ENCODE results near the gene F11R. TPM values are rescaled to one million over a fixed set of nuclear protein-coding genes. Genes with fewer than 3 reads are reported as not detected.

The F11R gene
- total RNA-seq, 6 experiments from 2014 or later: 0.05 to 0.38 (median 0.14) TPM; not detected in 2

DNA sequence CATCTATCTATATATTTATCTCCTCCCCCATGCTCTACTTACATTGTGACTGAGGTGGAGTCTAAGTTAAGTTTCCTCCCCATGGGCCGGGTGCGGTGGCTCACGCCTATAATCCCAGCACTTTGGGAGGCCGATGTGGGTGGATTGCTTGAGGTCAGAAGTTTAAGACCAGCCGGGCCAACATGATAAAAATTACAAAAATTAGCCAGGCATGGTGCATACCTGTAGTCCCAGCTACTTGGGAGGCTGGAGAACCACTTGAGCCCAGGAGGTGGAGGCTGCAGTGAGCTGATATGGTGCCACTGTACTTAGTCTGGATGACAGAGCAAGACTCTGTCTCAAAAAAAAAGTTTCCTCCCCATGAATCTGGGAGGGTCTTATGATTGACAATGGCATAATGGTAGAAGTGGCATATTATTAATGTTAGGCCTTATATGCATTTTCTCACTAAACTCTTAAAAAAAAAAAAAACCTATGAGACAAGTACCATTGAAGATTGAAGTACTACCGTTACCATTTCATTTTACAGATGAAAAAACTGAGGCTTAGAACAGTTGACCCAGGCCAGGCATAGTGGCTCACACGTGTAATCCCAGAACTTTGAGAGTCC lies 11.2 kb downstream of the F11R start:
- Mint-ChIP-seq H3K4me3 (no peak overlapping the region), H3K36me3 (ENCODE audit: low read depth) (no peaks in the 10 kb centered on the region), H3K9me3 (no peaks in the 10 kb centered on the region), H3K27ac (no peak overlapping the region), H3K27me3 (ENCODE audit: insufficient read depth) (peaks cover 5% of the 10 kb centered on the region; the same call in 1 of the 2 replicates), H3K4me1 (ENCODE audit: low read depth) (peaks cover 22% of the 10 kb centered on the region)
- TF ChIP-seq, protein P1, sequence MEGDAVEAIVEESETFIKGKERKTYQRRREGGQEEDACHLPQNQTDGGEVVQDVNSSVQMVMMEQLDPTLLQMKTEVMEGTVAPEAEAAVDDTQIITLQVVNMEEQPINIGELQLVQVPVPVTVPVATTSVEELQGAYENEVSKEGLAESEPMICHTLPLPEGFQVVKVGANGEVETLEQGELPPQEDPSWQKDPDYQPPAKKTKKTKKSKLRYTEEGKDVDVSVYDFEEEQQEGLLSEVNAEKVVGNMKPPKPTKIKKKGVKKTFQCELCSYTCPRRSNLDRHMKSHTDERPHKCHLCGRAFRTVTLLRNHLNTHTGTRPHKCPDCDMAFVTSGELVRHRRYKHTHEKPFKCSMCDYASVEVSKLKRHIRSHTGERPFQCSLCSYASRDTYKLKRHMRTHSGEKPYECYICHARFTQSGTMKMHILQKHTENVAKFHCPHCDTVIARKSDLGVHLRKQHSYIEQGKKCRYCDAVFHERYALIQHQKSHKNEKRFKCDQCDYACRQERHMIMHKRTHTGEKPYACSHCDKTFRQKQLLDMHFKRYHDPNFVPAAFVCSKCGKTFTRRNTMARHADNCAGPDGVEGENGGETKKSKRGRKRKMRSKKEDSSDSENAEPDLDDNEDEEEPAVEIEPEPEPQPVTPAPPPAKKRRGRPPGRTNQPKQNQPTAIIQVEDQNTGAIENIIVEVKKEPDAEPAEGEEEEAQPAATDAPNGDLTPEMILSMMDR (IDR thresholded peaks at IDR 0.05): no peak
- DNase-seq: no peak

DNA sequence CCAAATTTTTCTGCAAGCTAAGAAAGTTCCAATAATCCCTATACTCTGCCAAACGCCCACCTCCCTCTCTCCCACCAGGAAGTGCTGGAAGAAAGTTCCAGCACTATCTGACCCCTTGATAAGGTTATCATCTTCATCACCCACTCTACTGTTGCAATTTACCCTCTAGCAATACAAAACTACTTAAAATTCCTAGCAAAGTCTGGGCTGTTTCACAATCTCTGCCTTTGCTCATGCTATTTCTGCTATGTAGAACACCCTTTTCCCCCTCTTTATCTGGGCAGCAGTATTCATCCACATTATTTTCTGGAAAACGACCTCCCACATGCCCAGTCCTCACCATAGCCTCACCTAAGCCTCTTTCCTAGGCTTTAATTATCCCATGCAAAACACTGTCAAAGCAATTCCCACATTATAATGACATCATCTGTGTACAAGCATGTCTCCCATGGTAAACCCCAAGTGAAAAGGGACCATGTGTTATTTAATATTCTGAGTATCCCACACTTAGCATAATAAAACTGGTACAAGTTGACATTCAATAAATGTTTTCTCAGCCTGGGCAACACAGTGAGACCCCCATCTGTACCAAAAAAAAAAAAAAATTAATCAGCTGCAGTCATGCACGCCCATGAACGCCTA lies 12.0 kb downstream of the F11R start:
- H3K27ac Mint-ChIP-seq: no peak overlapping the region
- DNase-seq: peak; percentile 40
- H3K36me3 Mint-ChIP-seq (ENCODE audit: low read depth): no peaks in the 10 kb centered on the region

DNA sequence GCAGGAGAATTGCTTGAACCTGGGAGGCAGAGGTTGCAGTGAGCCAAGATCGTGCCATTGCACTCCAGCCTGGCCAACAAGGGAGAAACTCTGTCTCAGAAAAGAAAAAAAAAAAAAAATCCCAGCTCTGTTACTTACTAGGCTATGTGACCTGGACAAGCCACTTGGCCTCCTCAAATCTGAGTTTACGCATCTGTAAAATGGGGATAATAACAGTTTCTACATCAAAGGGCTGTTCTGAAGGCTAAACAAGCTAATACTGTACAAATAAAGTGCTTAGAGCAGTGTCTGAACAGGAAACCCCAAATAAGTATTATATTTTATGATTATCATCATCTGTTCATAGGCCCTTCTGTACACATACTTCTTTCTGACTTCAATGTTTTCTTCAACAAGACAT lies 13.6 kb downstream of the F11R start:
- Mint-ChIP-seq H3K9me3 (no peaks in the 10 kb centered on the region), H3K36me3 (ENCODE audit: low read depth) (no peaks in the 10 kb centered on the region), H3K27me3 (ENCODE audit: insufficient read depth) (peaks cover 5% of the 10 kb centered on the region; the same call in 1 of the 2 replicates), H3K27ac (no peak overlapping the region), H3K4me3 (no peak overlapping the region), H3K4me1 (ENCODE audit: low read depth) (peaks cover 8% of the 10 kb centered on the region)
- DNase-seq: no peak
- TF ChIP-seq, protein P1 (IDR thresholded peaks at IDR 0.05): no peak

More for the DNA sequence above, 12.0 kb downstream of the F11R start:
- H3K9me3 Mint-ChIP-seq: no peaks in the 10 kb centered on the region
- H3K4me1 Mint-ChIP-seq (ENCODE audit: low read depth): peaks cover 20% of the 10 kb centered on the region
- H3K27me3 Mint-ChIP-seq (ENCODE audit: insufficient read depth): peaks cover 5% of the 10 kb centered on the region; the same call in 1 of the 2 replicates
- H3K4me3 Mint-ChIP-seq: no peak overlapping the region
- TF ChIP-seq, protein P1 (IDR thresholded peaks at IDR 0.05): no peak

- Mint-ChIP-seq H3K9me3 (no peaks in the 10 kb centered on the region), H3K4me3 (no peak overlapping the region), H3K27ac (no peak overlapping the region), H3K4me1 (ENCODE audit: low read depth) (peaks cover 11% of the 10 kb centered on the region), H3K27me3 (ENCODE audit: insufficient read depth) (peaks cover 5% of the 10 kb centered on the region; the same call in 1 of the 2 replicates), H3K36me3 (ENCODE audit: low read depth) (no peaks in the 10 kb centered on the region)
- no peak for DNase-seq
- TF ChIP-seq, protein P1 (IDR thresholded peaks at IDR 0.05): no peak
Measured at GRCh38 chr1:161006563-161006962, 14.4 kb downstream of the F11R start.

GRCh38 chr1:161001525-161001924 lies 19.4 kb downstream of the F11R start:
- H3K4me1 Mint-ChIP-seq (ENCODE audit: low read depth): peaks cover 22% of the 10 kb centered on the region
- peaks cover 8% of the 10 kb centered on the region for H3K27me3 Mint-ChIP-seq (ENCODE audit: insufficient read depth)

More at GRCh38 chr1:161001525-161001924, 19.4 kb downstream of the F11R start:
- TF ChIP-seq, protein P1 (IDR thresholded peaks at IDR 0.05): no peak
- no peaks in the 10 kb centered on the region for H3K36me3 Mint-ChIP-seq (ENCODE audit: low read depth)
- H3K9me3 Mint-ChIP-seq: no peaks in the 10 kb centered on the region
- H3K4me3 Mint-ChIP-seq: no peak overlapping the region
- H3K27ac Mint-ChIP-seq: no peak overlapping the region
- DNase-seq: peak; percentile 11

Measured in HFFc6 (cell line).